LNCaP clone FGC (cell line): Measurements from ENCODE around the gene TSPAN32.

Experiments
- DNase-seq: peaks from one replicate; pipeline ENCODE4 v3.0.0-alpha.2; 2011; ENCODE audit warnings: low read depth
- H3K4me3 ChIP-seq: 2 replicates; pipeline ENCODE4 v1.5.1; 2011; ENCODE audit warnings: mild to moderate bottlenecking, low read depth, low read length, control low read depth
- TF ChIP-seq, protein P1 (sequence below): IDR thresholded peaks from 2 replicates; pipeline ENCODE4 v1.5.1; 2012; ENCODE audit warnings: mild to moderate bottlenecking; ENCODE audit not compliant: control insufficient read depth, insufficient read depth; ENCODE audit errors: extremely low read depth

The TSPAN32 gene

DNA sequence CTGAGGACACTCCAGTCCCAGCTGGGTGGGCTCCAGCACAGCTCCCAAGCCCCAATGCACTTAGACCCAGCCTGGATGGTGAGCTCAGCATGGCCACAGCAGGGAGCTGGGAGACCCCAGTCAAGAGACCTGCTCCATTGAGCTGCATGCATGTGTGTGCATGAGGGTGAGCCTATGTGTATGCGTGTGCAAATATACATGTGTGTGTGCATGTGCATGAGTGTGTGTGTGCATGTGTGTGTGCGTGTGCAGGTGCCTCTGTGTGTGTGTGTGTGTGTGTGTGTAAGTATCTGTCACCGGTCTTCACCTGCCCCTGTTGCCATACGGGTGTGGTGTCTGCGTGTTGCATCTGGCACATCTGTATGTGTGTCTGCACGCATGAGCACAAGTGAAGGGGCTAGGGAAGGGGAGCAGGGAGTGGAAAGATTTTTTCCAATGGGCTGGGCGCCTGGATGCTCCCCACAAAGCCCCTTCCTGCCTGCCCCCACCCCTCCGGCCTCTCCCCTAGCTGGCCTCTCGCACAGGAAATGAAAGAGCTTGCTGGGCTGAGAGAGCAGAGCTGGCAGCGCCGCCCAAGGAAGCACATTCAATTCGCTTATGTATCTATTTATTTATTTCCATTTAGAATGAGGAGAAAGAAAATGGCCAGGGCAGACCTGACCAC, 4.1 kb downstream of the TSPAN32 start:
- no peak for DNase-seq
- TF ChIP-seq, protein P1, sequence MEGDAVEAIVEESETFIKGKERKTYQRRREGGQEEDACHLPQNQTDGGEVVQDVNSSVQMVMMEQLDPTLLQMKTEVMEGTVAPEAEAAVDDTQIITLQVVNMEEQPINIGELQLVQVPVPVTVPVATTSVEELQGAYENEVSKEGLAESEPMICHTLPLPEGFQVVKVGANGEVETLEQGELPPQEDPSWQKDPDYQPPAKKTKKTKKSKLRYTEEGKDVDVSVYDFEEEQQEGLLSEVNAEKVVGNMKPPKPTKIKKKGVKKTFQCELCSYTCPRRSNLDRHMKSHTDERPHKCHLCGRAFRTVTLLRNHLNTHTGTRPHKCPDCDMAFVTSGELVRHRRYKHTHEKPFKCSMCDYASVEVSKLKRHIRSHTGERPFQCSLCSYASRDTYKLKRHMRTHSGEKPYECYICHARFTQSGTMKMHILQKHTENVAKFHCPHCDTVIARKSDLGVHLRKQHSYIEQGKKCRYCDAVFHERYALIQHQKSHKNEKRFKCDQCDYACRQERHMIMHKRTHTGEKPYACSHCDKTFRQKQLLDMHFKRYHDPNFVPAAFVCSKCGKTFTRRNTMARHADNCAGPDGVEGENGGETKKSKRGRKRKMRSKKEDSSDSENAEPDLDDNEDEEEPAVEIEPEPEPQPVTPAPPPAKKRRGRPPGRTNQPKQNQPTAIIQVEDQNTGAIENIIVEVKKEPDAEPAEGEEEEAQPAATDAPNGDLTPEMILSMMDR = no peak
- H3K4me3 ChIP-seq = no peak overlapping the region

DNA sequence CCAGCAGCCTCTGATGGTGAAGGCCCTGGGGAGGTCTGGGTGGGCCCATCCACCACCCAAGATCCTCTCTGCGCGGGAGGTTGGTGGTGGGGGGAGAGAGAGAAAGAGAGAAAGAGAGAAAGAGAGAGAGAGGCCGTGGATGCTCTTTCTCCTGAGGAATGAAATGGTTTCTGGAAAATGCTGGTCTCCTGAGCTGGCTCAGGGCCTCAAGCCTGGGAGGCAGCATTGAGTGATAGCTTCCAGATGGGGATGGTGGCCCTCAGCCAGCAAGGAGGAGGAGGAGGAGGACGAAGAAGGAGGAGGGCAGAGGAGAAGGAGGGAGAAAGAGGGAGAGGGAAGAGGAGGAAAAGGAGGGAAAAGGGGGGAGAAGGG, 4.6 kb downstream of the TSPAN32 start:
- no peak for DNase-seq
- TF ChIP-seq, protein P1 = no peak
- H3K4me3 ChIP-seq = no peak overlapping the region

DNA sequence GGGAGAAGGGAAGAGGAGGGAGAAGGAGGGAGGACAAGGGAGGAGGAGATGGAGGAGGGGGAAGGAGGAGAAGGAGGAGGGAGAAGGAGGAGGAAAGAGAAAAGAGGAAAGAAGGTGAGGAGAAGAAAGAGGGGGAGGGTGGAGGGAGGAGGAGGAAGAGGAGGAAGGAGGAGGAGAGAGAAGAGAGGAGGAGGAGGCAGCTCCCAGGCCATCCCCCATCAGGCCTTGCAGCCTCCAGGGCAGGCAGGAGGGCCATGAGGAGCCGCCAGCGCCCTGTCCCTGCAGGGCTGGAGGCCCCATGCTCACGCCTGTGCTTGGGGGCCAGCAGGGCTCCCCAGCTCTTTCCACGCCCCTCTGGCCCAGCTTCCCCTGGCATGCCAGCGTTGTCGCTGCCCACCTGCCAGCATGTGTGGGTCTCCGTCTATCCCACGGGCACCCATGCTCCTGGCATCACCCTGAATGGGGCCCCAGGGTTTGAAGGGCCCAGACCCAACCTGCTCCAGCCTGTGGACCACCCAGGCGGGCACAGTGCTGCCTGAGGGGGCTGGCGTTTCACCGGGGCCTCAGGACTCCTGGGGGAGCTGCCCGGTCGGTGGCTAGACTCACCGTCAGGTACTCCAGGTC, 5.2 kb downstream of the TSPAN32 start:
- TF ChIP-seq, protein P1 = no peak
- no peak overlapping the region for H3K4me3 ChIP-seq
- DNase-seq = no peak

DNA sequence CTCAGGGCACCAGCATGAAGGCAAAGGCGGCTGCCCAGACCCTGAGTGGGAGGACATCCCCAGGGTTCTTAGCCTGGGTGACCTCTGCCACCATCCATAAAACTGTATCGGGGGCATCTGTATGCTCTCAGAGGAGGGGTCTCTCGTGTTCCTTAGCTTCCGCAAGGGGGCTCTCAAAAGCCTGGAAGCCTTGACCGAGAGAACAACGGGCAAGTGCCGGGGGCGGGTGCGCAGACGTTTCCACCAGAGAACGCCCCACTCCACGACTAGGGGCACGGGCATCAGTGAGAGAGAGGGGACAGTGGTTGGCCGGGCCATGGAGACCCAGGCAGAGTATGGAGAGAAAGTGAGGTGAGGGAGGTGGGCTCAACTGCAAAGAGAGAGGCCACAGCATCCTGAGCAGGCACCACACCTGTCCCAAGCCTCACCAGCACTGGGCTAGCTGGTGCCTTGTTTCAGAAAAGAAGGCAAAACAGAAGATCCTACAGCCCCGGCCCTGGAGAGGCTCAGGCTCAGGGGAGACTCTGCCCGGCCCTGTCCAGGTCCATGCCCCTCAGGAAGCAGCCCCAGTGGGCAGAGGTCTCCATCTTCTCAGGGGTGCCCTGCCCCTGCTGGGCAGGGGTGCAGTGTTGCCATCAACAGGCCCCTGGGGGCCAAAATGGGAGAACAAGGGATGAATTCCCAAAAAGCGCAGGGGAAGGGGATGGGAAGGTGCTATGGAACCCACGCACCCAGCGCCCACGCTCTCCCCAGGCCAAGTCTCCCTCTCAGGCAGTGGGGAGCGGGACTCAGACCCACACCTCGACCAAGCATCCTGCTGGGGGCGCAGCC, 5.9 kb downstream of the TSPAN32 start:
- H3K4me3 ChIP-seq = no peak overlapping the region
- DNase-seq = no peak
- TF ChIP-seq, protein P1 = no peak

DNA sequence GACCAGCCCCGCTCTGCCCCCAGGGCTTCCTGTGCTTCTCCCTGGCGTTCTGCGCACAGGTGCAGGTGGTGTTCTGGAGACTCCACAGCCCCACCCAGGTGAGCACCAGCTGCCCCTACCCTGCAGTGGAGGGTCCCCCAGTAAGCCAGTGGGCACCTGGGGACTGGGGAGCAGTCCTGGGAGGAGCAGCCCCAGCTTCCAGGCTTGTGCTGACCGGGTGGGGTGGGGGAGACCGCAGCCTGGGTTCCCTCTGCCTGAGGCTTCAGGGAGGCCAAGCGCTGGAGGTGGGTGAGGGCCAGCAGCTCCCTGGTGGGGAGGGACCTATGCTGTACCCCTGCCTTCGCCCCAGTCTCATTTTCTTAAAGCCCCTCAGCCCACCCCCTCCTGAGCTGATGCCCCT, 6.9 kb downstream of the TSPAN32 start:
- DNase-seq = no peak
- no peak overlapping the region for H3K4me3 ChIP-seq
- TF ChIP-seq, protein P1 = no peak

DNA sequence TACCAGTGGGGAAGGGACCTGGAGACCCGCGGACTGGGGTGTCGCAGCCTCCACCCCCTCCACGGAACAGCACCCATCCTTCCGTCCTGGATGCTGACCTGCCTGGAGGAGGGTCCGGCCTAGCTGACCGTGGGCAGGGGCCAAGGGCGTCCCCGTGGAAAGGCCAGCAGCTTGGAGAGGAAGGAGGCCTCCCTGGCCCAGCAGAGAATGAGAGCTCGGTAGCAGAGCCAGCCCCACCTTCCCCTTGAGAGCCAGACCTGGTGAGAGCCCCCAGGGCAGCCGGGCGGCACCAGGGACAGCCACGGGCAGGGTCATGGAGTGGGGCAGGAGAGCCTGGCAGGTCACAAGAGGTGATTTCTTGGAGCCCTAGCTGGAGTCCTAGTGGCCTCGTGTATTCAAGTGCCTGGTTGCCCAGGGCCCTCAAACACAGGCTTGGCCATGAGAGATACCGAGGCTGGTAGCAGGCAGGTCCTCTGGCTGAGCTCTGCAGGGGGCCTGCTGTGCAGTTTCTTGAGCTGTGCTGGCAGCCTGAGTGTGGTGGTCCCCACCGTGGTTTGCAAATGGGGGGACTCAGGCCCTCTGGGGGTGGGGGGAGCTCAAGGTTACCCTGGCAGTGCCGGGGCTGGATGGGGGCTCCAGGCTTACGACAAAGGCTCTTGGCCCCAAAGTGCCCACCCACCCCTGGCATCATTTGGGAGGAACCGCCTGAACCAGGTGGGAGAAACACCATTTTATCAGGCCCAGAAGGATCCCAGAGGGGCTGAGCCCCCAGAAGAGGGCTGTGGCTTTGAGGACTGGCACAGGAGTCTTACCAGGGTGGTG, 7.6 kb downstream of the TSPAN32 start:
- H3K4me3 ChIP-seq = no peak overlapping the region
- DNase-seq = no peak
- TF ChIP-seq, protein P1 = no peak
